Testis (tissue), 2 donors: ENCODE measurements around the gene PAK1.

ENCODE experiments used
- CTCF ChIP-seq, 3 experiments: fragments of 450-650 bp in 2 of 3; fragments of 200-600 bp in 1 of 3; sonication (generic) in 1 of 3; IDR thresholded peaks; one replicate each; pipeline ENCODE4 v1.5.1; 2016 to 2019; ENCODE audit warnings: antibody characterized with exemption in 3 of 3, mild to moderate bottlenecking in 2 of 3, moderate library complexity in 1 of 3
- POLR2A ChIP-seq: fragments of 450-650 bp; IDR thresholded peaks from one replicate; pipeline ENCODE4 v1.6.1; 2017; ENCODE audit warnings: antibody characterized with exemption, mild to moderate bottlenecking, moderate library complexity

GRCh38 chr11:77512092-77512491 is 38.2 kb upstream of the PAK1 start:
- TF ChIP-seq CTCF (IDR thresholded peaks at IDR 0.05) (no peak), POLR2A (no peak)
